Measurements from ENCODE around the gene FOXJ3.

The FOXJ3 gene

GRCh38 chr1:42340901-42341300, 5.9 kb upstream of the FOXJ3 start:
- no peak for TF ChIP-seq FOXP2 (optimal IDR thresholded peaks at IDR 0.05; ENCODE audit: control extremely low read depth, extremely low read length, insufficient read depth)
- TF ChIP-seq EZH2 (IDR thresholded peaks at IDR 0.05): no peak
- H3K4me3 ChIP-seq: no peak overlapping the region
- H3K9ac ChIP-seq (ENCODE audit: insufficient read length): no peak overlapping the region
- H3K27ac ChIP-seq: no peak overlapping the region
- H3K9me3 ChIP-seq (ENCODE audit: low read depth, low read length): no peaks in the 10 kb centered on the region
- DNase-seq (ENCODE audit: low read depth, low spot score): no peak
- H3K36me3 ChIP-seq (ENCODE audit: insufficient read depth, low read length): no peaks in the 10 kb centered on the region

- TF ChIP-seq EZH2 (IDR thresholded peaks at IDR 0.05): no peak
- Histone ChIP-seq H3K9ac (ENCODE audit: insufficient read length) (no peak overlapping the region), H3K9me3 (ENCODE audit: low read depth, low read length) (no peaks in the 10 kb centered on the region), H3K27ac (no peak overlapping the region), H3K36me3 (ENCODE audit: insufficient read depth, low read length) (no peaks in the 10 kb centered on the region), H3K4me3 (no peak overlapping the region)
- DNase-seq (ENCODE audit: low read depth, low spot score): no peak
Observed at GRCh38 chr1:42340093-42340492, 5.1 kb upstream of the FOXJ3 start.

- DNase-seq (ENCODE audit: low read depth, low spot score): no peak
- H3K9me3 ChIP-seq (ENCODE audit: low read depth, low read length): no peaks in the 10 kb centered on the region
- H3K27ac ChIP-seq: no peak overlapping the region
- H3K4me3 ChIP-seq: no peak overlapping the region
- no peaks in the 10 kb centered on the region for H3K36me3 ChIP-seq (ENCODE audit: insufficient read depth, low read length)
- H3K9ac ChIP-seq (ENCODE audit: insufficient read length): no peak overlapping the region
- no peak for TF ChIP-seq EZH2 (IDR thresholded peaks at IDR 0.05)
- no peak for TF ChIP-seq FOXP2 (optimal IDR thresholded peaks at IDR 0.05; ENCODE audit: control extremely low read depth, extremely low read length, insufficient read depth)
- TF ChIP-seq POLR2AphosphoS5 (IDR thresholded peaks at IDR 0.05; ENCODE audit: borderline replicate concordance, low read depth, low read length): no peak
Observed at GRCh38 chr1:42336978-42337377, 1.9 kb upstream of the FOXJ3 start.

- Histone ChIP-seq H3K4me3 (peak overlapping the region; percentile 95), H3K36me3 (ENCODE audit: insufficient read depth, low read length) (no peaks in the 10 kb centered on the region), H3K9me3 (ENCODE audit: low read depth, low read length) (no peaks in the 10 kb centered on the region), H3K9ac (ENCODE audit: insufficient read length) (peak overlapping the region; percentile 88), H3K27ac (peak overlapping the region; percentile 74)
- TF ChIP-seq POLR2AphosphoS5 (IDR thresholded peaks at IDR 0.05; ENCODE audit: borderline replicate concordance, low read depth, low read length) (no peak), FOXP2 (optimal IDR thresholded peaks at IDR 0.05; ENCODE audit: control extremely low read depth, extremely low read length, insufficient read depth) (no peak), EZH2 (IDR thresholded peaks at IDR 0.05) (no peak)
- DNase-seq (ENCODE audit: low read depth, low spot score): no peak
Observed at GRCh38 chr1:42335809-42336518, 929 bp upstream of the FOXJ3 start.

- Histone ChIP-seq H3K27ac (0 out of 2 replicates have a peak overlapping the region, but pooled peaks have one; percentile 27), H3K9me3 (ENCODE audit: low read depth, low read length) (no peaks in the 10 kb centered on the region), H3K36me3 (ENCODE audit: insufficient read depth, low read length) (no peaks in the 10 kb centered on the region), H3K4me3 (peak overlapping the region; percentile 95), H3K9ac (ENCODE audit: insufficient read length) (peak overlapping the region; percentile 82)
- DNase-seq (ENCODE audit: low read depth, low spot score): no peak
- TF ChIP-seq FOXP2 (optimal IDR thresholded peaks at IDR 0.05; ENCODE audit: control extremely low read depth, extremely low read length, insufficient read depth) (no peak), POLR2AphosphoS5 (IDR thresholded peaks at IDR 0.05; ENCODE audit: borderline replicate concordance, low read depth, low read length) (no peak), EZH2 (IDR thresholded peaks at IDR 0.05) (no peak)
Observed at GRCh38 chr1:42334240-42335049, 590 bp downstream of the FOXJ3 start.

GRCh38 chr1:42333662-42334239, 1.3 kb downstream of the FOXJ3 start:
- Histone ChIP-seq H3K27ac (0 out of 2 replicates have a peak overlapping the region, but pooled peaks have one; percentile 0), H3K4me3 (peak overlapping the region; percentile 95), H3K36me3 (ENCODE audit: insufficient read depth, low read length) (no peaks in the 10 kb centered on the region), H3K9ac (ENCODE audit: insufficient read length) (peak overlapping the region; percentile 82), H3K9me3 (ENCODE audit: low read depth, low read length) (no peaks in the 10 kb centered on the region)
- TF ChIP-seq FOXP2 (optimal IDR thresholded peaks at IDR 0.05; ENCODE audit: control extremely low read depth, extremely low read length, insufficient read depth) (no peak), POLR2AphosphoS5 (IDR thresholded peaks at IDR 0.05; ENCODE audit: borderline replicate concordance, low read depth, low read length) (no peak), EZH2 (IDR thresholded peaks at IDR 0.05) (no peak)
- no peak for DNase-seq (ENCODE audit: low read depth, low spot score)

GRCh38 chr1:42332877-42333276, 2.2 kb downstream of the FOXJ3 start:
- TF ChIP-seq FOXP2 (optimal IDR thresholded peaks at IDR 0.05; ENCODE audit: control extremely low read depth, extremely low read length, insufficient read depth): no peak
- no peak for TF ChIP-seq EZH2 (IDR thresholded peaks at IDR 0.05)
- TF ChIP-seq POLR2AphosphoS5 (IDR thresholded peaks at IDR 0.05; ENCODE audit: borderline replicate concordance, low read depth, low read length): no peak
- Histone ChIP-seq H3K36me3 (ENCODE audit: insufficient read depth, low read length) (no peaks in the 10 kb centered on the region), H3K27ac (no peak overlapping the region), H3K9ac (ENCODE audit: insufficient read length) (peak overlapping the region; percentile 82), H3K4me3 (peak overlapping the region; percentile 95), H3K9me3 (ENCODE audit: low read depth, low read length) (no peaks in the 10 kb centered on the region)
- DNase-seq (ENCODE audit: low read depth, low spot score): no peak

GRCh38 chr1:42330215-42330614, 4.8 kb downstream of the FOXJ3 start:
- Histone ChIP-seq H3K4me3 (no peak overlapping the region), H3K36me3 (ENCODE audit: insufficient read depth, low read length) (no peaks in the 10 kb centered on the region), H3K27ac (no peak overlapping the region), H3K9ac (ENCODE audit: insufficient read length) (no peak overlapping the region), H3K9me3 (ENCODE audit: low read depth, low read length) (no peaks in the 10 kb centered on the region)
- DNase-seq (ENCODE audit: low read depth, low spot score): no peak
- TF ChIP-seq EZH2 (IDR thresholded peaks at IDR 0.05) (no peak), FOXP2 (optimal IDR thresholded peaks at IDR 0.05; ENCODE audit: control extremely low read depth, extremely low read length, insufficient read depth) (no peak), POLR2AphosphoS5 (IDR thresholded peaks at IDR 0.05; ENCODE audit: borderline replicate concordance, low read depth, low read length) (no peak)
